PC-3 (cell line): ENCODE measurements around the gene HSPB1. TPM values are rescaled to one million over a fixed set of nuclear protein-coding genes. Genes with fewer than 3 reads are reported as not detected.
"Not testable (repeated sequence)": the region's sequence is repeated elsewhere in the genome, so short reads cannot be mapped to it uniquely, and the experiment has no call there.

Experiments
- ATAC-seq: fragments of 200-7000 bp; cut with Tn5 transposase; 2 replicates; pipeline ENCODE4 v1.9.1; 2020; ENCODE audit warnings: mild to moderate bottlenecking, moderate library complexity
- BruUV-seq: library from RNA; stranded (reverse); fragments of 400-500 nt; replicated peaks from 2 replicates; lab custom pipeline; 2021; lab: Mats Ljungman, UMichigan
- CTCF ChIA-PET: fragments of 300-600 bp; sonication (Branson Sonifier 250); formaldehyde crosslinking; loops from one replicate; lab custom pipeline; 2022; ENCODE audit warnings: antibody characterized with exemption; lab: Charles Lee
- POLR2A ChIA-PET: fragments of 300-600 bp; sonication (Branson Sonifier 250); formaldehyde crosslinking; loops from one replicate; lab custom pipeline; 2022; ENCODE audit warnings: antibody characterized with exemption; ENCODE audit not compliant: unreplicated experiment; lab: Charles Lee
- DNase-seq: peaks from one replicate; pipeline ENCODE4 v3.0.0-alpha.2; 2015
- H2AFZ ChIP-seq: fragments of 300-600 bp; sonication (generic); 2 replicates; pipeline ENCODE4 v1.6.0; 2016; ENCODE audit warnings: antibody characterized with exemption, low read length
- H3F3A ChIP-seq: fragments of 300-600 bp; sonication (generic); one replicate; pipeline ENCODE4 v1.6.0; 2017; ENCODE audit warnings: antibody characterized with exemption, low read length, control low read depth, mild to moderate bottlenecking; ENCODE audit not compliant: unreplicated experiment
- H3K27ac ChIP-seq: fragments of 300-600 bp; sonication (generic); 2 replicates; pipeline ENCODE4 v1.5.1; 2016; ENCODE audit warnings: mild to moderate bottlenecking, low read length
- H3K27me3 ChIP-seq: fragments of 300-600 bp; sonication (generic); 2 replicates; pipeline ENCODE4 v1.6.1; 2016; ENCODE audit warnings: low read length, mixed read lengths
- H3K36me3 ChIP-seq: fragments of 300-600 bp; sonication (generic); 2 replicates; pipeline ENCODE4 v1.6.1; 2016; ENCODE audit warnings: low read depth, mixed run types, low read length, mixed read lengths
- H3K4me1 ChIP-seq: fragments of 300-600 bp; sonication (generic); 2 replicates; pipeline ENCODE4 v1.5.1; 2016; ENCODE audit warnings: low read length; ENCODE audit not compliant: insufficient read depth
- H3K4me2 ChIP-seq: fragments of 300-600 bp; sonication (generic); 2 replicates; pipeline ENCODE4 v1.6.0; 2016; ENCODE audit warnings: low read length
- H3K4me3 ChIP-seq: fragments of 300-600 bp; sonication (generic); 2 replicates; pipeline ENCODE4 v1.5.1; 2016; ENCODE audit warnings: mild to moderate bottlenecking, low read length, mixed read lengths
- H3K79me2 ChIP-seq: fragments of 300-600 bp; sonication (generic); 2 replicates; pipeline ENCODE4 v1.6.1; 2017; ENCODE audit warnings: low read length, mixed read lengths
- H3K9ac ChIP-seq: fragments of 300-600 bp; sonication (generic); 2 replicates; pipeline ENCODE4 v1.6.0; 2016; ENCODE audit warnings: mild to moderate bottlenecking, low read length
- H3K9me2 ChIP-seq: fragments of 300-600 bp; sonication (generic); replicated peaks from 2 replicates; pipeline ENCODE4 v1.6.1; 2016; ENCODE audit warnings: mixed run types, low read length, mixed read lengths
- H3K9me3 ChIP-seq: fragments of 300-600 bp; sonication (generic); 2 replicates; pipeline ENCODE4 v1.6.1; 2016; ENCODE audit warnings: low read length, mixed read lengths
- H4K20me1 ChIP-seq: fragments of 300-600 bp; sonication (generic); 2 replicates; pipeline ENCODE4 v1.6.1; 2016; ENCODE audit warnings: low read length, mixed read lengths
- EZH2 ChIP-seq: fragments of 300-600 bp; sonication (generic); IDR thresholded peaks from one replicate; pipeline ENCODE4 v1.6.1; 2017; ENCODE audit warnings: antibody characterized with exemption, mild to moderate bottlenecking, low read length; ENCODE audit not compliant: unreplicated experiment
- EZH2phosphoT487 ChIP-seq: fragments of 300-600 bp; sonication (generic); IDR thresholded peaks from 2 replicates; pipeline ENCODE4 v1.6.1; 2018; ENCODE audit warnings: mild to moderate bottlenecking, antibody characterized with exemption, low read length, borderline replicate concordance
- intact Hi-C: fragments of 100-400 bp; cut with micrococcal nuclease; formaldehyde crosslinking; loops from 2 replicates; pipeline ENCODE4 v1.9.0; 2023
- total RNA-seq: library from RNA; depleted of rRNA; stranded (reverse); fragments of >200 nt; gene quantifications from 2 replicates; pipeline ENCODE4 v1.2.3, GENCODE V29; 2014
- TF ChIP-seq, protein P1 (sequence below): fragments of 300-600 bp; sonication (generic); conservative IDR thresholded peaks from 2 replicates; pipeline ENCODE4 v1.5.1; 2017; ENCODE audit warnings: antibody characterized with exemption, low read depth, mild to moderate bottlenecking, low read length

The HSPB1 gene
- total RNA-seq, 1 experiment from 2014 or later = 166 TPM

DNA sequence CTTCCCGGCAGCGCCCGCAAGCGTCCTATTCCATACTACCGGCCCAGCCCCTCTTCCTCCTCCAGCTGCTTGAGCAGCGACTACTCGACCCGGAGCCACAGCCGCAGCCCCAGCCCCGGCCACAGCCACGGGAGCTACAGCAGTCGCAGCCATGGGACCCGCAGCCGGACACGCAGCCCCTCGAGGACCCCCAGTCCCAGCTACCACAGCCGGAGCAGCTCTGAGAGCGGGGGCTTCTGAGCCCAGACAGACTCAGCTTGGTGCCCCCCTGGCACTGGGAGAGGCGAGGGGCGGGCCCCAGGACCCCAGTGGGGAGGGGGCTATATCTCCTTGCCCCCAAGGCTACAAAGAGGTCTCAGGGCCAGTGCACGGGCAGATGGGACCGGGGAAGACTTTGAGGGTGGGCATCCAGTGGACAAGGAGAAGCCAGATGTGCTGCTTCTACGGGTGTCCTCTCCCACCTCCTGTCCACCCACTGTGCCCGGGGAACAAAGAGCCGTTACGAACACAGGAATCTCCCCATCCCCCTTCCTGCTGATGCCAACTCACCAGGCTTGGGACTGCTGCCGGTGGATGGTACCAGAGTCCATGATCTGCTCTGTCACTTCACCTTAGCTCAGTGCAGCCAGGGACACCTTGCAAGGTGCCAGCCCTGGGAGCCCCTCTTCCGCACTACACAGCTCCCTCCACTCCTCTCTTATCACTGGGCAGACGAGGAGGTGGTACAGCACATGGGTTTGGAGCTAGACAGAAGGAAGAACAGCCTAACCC is 16.7 kb upstream of the HSPB1 start:
- DNase-seq (no peak), ATAC-seq (no peak)
- Histone ChIP-seq H3K27me3 (peaks cover 13% of the 10 kb centered on the region), H3K4me3 (no peak overlapping the region), H3F3A (no peaks in the 10 kb centered on the region), H3K4me1 (peaks cover under 1% of the 10 kb centered on the region), H2AFZ (no peak overlapping the region), H3K79me2 (no peaks in the 10 kb centered on the region), H3K36me3 (no peaks in the 10 kb centered on the region), H3K27ac (no peak overlapping the region), H4K20me1 (no peaks in the 10 kb centered on the region), H3K9ac (no peak overlapping the region), H3K9me3 (no peaks in the 10 kb centered on the region), H3K4me2 (no peak overlapping the region), H3K9me2 (no peaks in the 10 kb centered on the region)
- POLR2A ChIA-PET = no interaction called here
- no TSS peak for BruUV-seq
- CTCF ChIA-PET = no interaction called here
- TF ChIP-seq, protein P1, sequence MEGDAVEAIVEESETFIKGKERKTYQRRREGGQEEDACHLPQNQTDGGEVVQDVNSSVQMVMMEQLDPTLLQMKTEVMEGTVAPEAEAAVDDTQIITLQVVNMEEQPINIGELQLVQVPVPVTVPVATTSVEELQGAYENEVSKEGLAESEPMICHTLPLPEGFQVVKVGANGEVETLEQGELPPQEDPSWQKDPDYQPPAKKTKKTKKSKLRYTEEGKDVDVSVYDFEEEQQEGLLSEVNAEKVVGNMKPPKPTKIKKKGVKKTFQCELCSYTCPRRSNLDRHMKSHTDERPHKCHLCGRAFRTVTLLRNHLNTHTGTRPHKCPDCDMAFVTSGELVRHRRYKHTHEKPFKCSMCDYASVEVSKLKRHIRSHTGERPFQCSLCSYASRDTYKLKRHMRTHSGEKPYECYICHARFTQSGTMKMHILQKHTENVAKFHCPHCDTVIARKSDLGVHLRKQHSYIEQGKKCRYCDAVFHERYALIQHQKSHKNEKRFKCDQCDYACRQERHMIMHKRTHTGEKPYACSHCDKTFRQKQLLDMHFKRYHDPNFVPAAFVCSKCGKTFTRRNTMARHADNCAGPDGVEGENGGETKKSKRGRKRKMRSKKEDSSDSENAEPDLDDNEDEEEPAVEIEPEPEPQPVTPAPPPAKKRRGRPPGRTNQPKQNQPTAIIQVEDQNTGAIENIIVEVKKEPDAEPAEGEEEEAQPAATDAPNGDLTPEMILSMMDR = no peak
- no peak for TF ChIP-seq EZH2
- TF ChIP-seq EZH2phosphoT487 = no peak
- intact Hi-C loops = no loop called here

DNA sequence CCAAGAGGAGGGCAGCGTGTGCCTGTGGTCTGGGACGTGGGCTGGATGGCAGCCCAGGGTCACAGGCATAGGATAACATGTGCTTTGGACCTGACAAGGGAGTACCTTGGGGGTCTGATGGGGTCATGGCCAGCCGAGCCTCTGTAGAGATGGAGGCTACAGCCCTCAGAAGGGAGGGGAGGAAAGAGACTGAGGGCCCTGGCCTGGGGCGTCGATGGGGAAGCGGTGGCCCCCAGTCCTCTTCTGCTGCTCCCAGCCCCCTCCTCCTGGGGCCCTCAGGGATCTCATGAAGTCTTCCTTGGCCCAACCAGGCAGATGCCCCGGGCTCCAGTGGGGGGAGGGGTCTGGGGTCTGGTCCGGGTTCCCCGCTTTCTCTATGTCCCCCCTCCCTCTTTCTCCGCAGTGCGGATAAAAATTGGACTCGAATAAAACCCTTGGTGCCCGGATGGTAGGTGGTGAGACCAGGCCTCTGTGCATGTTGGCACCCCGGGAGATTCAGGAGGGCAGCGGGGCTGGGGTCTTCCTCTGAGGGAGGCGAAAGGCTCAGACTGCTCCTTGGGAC is 15.6 kb upstream of the HSPB1 start:
- BruUV-seq = no TSS peak
- intact Hi-C loops = no loop called here
- Histone ChIP-seq H3K36me3 (no peaks in the 10 kb centered on the region), H3K4me1 (peaks cover 8% of the 10 kb centered on the region), H2AFZ (no peak overlapping the region), H3K79me2 (no peaks in the 10 kb centered on the region), H3K9me2 (no peaks in the 10 kb centered on the region), H3K4me2 (no peak overlapping the region), H3K27me3 (peaks cover 4% of the 10 kb centered on the region), H3K27ac (no peak overlapping the region), H3F3A (no peaks in the 10 kb centered on the region), H4K20me1 (no peaks in the 10 kb centered on the region), H3K9me3 (no peaks in the 10 kb centered on the region), H3K9ac (no peak overlapping the region), H3K4me3 (no peak overlapping the region)
- CTCF ChIA-PET = no interaction called here
- ATAC-seq (no peak), DNase-seq (no peak)
- POLR2A ChIA-PET = no interaction called here
- TF ChIP-seq, protein P1 = no peak
- TF ChIP-seq EZH2phosphoT487 = no peak
- TF ChIP-seq EZH2 = no peak

DNA sequence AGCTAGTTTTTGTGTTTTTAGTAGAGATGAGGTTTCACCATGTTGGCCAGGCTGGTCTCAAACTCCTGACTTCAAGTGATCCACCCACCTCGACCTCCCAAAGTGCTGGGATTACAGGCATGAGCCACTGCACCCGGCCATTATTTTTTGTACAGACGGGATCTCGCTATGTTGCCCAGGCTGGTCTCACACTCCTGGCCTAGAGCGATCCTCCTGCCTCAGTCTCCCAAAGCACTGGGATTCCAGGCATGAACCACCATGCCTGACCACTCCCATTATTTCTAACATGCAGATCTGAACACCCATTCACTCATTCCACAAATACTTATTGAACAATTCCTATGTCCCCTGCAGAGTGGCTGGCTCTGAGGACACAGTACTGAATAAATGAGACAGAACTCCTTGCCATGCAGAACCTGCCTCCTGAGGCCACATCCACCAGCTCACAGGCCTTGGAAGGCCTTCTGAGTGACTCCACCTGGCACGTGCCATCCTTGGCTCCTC is 11.6 kb upstream of the HSPB1 start:
- POLR2A ChIA-PET = interaction anchor here (0.6 to 1.0 kb wide), 2 partner anchors 14 to 124 kb away, joined by 4 read pairs; no protein-coding TSS in a partner anchor
- Histone ChIP-seq H3K27ac (peak overlapping the region; percentile 80), H3K4me2 (peak overlapping the region; percentile 49), H3K4me1 (peaks cover 34% of the 10 kb centered on the region), H2AFZ (peak overlapping the region; percentile 39), H3K9ac (peak overlapping the region; percentile 33), H3K4me3 (peak overlapping the region; percentile 17; the same call in 1 of the 2 replicates)
- not testable (repeated sequence) for H3K79me2 ChIP-seq, H3K36me3 ChIP-seq, H4K20me1 ChIP-seq, ATAC-seq, H3K27me3 ChIP-seq, DNase-seq, H3K9me2 ChIP-seq, H3F3A ChIP-seq, H3K9me3 ChIP-seq, BruUV-seq
- intact Hi-C loops = loop anchor here (1.0 kb wide), 4 partner anchors 23 to 113 kb away; no protein-coding TSS in a partner anchor
- CTCF ChIA-PET = interaction anchor here (0.5 to 2.0 kb wide), 6 partner anchors 8 to 562 kb away, joined by 3 to 32 read pairs (median 6); partner anchors contain the start of gene HSPB1
